Hematopoietic multipotent progenitor cell treated with erythropoietin and hydrocortisone succinate and interleukin-3 and kit ligand, for 15 days (in vitro differentiated cells): ENCODE data around the gene CATSPER2.
"Not testable (repeated sequence)": the region's sequence is repeated elsewhere in the genome, so short reads cannot be mapped to it uniquely, and the experiment has no call there.

Experiments
- DNase-seq: peaks from one replicate; pipeline ENCODE4 v3.0.0-alpha.2; 2015; ENCODE audit warnings: low spot score

Gene CATSPER2

GRCh38 chr15:43648649-43649429, at the start of gene CATSPER2:
Gene CATSPER2 (minus strand): TSS chr15:43648844. CDS start chr15:43648061, 783 bp downstream.
- no peak for DNase-seq

- not testable (repeated sequence) for DNase-seq
Measured at GRCh38 chr15:43693148-43694022, 44.7 kb upstream of the CATSPER2 start, which contains the start of gene CKMT1A. Gene CKMT1A (plus strand): TSS chr15:43693859. CDS start chr15:43694051, 192 bp downstream.

GRCh38 chr15:43692679-43693078, 44.0 kb upstream of the CATSPER2 start:
- DNase-seq = not testable (repeated sequence)

DNA sequence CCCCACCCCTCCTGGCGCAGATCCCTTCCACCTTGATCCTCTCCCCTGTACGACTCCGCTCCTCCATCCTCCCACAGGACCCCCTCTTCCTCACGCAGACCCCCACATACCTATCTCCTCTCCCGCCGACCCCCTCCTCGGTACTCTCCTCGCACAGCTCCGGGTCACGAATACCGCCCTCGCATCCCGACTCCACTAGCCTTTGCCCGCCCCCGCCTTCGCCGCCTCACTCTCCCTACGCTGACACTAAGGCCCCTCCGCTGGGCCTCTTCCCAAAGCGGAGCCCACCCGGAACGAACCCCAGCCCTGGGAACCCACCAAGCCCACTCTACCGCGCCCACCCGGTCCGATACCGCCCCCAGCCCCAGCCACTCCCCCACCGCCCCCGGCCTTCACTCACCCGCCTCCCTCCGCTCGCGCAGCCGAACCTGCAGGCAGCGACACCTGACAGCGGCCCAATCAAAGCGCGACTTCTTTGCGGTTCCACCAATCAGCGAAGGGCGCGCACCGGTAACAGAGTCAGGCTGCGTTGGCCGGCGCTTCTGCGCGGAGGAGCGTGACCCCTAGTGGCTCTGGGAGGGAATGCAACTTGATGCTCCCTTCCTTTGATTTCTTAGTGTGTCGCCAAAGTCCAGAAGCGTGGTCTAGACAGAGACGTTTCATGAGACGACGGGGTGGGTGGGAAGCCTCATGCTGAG, 41.1 kb upstream of the CATSPER2 start:
- DNase-seq = not testable (repeated sequence)

DNA sequence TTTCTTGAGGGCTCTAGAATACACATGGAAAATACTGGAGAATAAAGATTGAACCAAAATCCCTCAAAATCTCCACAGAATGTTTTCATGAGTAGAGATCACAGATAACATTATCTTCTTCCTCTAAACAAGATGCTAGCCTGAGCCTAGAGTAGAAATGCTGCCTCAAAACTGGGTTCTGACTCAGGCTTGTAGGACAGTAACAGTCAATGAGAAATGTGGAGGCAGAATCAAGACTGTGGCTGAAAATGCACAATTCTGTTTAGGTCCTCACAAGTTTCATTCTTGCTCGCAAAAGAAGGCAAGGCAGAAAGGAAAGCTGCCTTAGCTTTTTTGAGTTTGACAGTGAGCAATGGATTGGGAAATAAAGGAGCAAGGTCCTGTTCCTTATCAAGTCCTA, 25.5 kb upstream of the CATSPER2 start:
- not testable (repeated sequence) for DNase-seq

- DNase-seq = not testable (repeated sequence)
Measured at GRCh38 chr15:43666177-43666576, 17.5 kb upstream of the CATSPER2 start.

DNA sequence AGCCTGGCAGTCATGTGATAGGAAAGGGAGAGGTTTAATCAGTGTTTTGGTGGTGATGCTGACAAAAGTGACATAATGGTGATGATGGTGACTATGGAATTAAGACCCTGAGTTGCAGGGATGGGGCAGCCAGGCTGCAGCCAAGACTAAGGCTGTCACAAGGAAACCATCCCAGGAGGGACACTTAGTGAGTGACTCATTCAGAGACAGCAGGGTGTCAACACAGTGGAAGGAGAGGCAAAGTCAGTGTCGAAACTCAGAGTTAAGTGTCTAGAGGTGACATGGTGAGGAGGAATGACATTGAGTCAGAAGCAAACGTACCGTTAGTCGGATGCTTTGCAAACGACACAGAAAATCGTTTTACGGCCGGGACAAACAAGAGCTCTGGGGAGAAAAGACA, 14.7 kb upstream of the CATSPER2 start:
- not testable (repeated sequence) for DNase-seq

- DNase-seq = not testable (repeated sequence)
Measured at GRCh38 chr15:43662293-43662692, 13.6 kb upstream of the CATSPER2 start.

DNA sequence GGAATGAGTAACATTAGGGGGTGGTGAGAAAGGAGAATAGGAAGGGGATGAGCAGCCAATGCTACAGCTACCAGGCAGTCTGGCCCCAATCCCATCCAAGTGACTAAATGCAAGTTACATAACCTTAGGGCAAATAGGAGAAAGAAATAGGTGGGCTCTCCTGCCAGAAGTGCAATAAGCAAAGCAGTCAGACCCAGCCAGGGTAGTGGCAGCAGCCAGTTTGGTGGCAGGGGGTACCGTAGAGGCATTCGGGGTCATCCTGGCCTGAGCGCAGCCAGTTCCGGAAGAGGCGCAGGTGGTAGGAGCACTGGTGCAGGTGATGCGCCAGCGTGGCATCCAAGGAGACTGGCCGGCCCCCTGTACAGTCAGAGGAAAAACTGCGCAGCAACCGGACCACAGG, 11.1 kb upstream of the CATSPER2 start:
- not testable (repeated sequence) for DNase-seq

DNA sequence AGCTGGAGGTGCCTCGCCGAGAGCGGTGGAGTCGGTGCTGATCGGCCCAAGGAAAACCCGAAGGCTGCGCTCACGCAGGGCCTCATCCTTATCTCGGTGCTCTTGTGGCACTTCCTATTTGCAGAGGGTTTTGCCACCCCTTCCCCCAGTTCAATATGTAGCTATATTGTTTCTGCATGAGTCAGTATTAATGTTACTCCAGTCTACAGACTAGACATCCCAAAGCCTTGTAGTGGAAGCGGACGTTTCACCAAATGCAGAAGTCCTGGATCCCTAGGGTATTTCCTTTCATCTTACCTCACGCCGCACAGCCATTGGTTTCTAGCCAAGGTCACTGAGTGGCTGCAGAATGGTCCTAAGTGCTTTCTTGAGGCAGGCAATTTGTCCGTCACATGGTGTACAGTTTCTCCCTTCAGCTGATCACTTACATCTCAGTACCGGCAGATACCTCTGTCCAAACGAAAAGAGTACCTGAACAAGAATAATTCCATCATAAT, 834 bp upstream of the CATSPER2 start:
- not testable (repeated sequence) for DNase-seq

DNA sequence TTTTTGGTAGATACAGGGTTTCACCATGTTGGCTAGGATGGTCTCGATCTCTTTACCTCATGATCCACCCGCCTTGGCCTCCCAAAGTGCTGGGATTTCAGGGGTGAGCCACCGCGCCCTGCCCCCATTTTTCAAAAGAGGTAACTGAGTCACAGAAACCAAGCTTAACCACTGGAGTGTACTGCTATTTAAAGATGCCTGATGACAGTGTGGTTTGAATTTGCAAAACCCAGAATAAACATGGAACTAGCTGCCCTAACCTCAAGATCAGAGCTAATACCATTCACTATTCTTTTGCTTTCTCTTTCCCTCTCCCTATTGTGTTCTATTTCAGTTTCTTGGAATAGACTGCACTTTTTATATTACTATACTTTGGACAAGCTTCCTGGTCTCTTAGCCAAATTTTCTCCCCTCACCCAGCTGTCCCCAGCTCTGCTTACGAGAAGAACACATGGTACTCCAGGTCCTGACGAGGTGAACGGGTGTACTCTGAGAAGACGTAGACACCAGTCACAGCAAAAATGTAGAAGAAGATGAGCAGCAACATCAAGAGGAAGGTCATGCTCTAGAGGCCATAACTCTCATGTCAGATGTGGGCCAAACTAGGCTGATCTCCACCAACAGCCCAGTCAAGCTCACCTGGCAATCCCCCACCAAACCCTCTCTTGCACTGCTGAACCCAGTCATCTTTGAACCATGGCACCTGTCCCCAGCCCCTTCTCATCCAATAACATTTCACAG, 10.0 kb downstream of the CATSPER2 start:
- DNase-seq = not testable (repeated sequence)

DNA sequence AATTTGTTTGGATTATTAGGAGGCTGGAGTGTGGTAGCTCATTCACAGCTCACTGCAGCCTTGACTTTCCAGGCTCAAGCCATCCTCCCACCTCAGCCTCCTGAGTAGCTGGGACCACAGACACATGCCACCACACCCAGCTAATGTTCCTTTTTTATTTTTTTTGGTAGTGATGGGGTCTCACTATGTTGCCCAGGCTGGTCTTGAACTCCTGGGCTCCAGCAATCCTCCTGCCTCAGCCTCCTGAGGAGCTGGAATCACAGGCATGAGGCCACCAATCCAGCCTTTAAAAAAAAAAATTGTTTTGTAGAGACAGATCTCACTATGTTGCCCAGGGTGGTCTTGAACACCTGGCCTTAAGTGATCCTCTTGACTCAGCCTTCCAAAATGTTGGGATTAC, 21.7 kb downstream of the CATSPER2 start:
- DNase-seq = not testable (repeated sequence)

DNA sequence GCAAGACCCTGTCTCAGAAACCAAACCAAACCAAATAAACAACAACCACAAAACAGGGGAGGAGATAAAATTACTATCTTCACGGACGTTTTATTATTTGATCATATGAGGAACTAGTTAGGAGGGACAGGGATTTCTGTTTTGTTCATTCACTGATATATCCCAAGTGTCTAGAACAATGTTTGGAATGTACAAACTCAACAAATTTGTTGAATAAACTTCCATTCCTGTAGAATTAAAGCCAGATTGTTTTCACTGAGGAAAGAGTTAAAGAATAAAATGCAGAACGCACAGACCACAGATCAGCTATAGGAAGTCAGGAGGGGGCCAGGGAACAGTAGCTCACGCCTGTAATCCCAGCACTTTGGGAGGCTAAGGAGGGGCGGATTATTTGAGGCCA, 23.5 kb downstream of the CATSPER2 start:
- no peak for DNase-seq

DNA sequence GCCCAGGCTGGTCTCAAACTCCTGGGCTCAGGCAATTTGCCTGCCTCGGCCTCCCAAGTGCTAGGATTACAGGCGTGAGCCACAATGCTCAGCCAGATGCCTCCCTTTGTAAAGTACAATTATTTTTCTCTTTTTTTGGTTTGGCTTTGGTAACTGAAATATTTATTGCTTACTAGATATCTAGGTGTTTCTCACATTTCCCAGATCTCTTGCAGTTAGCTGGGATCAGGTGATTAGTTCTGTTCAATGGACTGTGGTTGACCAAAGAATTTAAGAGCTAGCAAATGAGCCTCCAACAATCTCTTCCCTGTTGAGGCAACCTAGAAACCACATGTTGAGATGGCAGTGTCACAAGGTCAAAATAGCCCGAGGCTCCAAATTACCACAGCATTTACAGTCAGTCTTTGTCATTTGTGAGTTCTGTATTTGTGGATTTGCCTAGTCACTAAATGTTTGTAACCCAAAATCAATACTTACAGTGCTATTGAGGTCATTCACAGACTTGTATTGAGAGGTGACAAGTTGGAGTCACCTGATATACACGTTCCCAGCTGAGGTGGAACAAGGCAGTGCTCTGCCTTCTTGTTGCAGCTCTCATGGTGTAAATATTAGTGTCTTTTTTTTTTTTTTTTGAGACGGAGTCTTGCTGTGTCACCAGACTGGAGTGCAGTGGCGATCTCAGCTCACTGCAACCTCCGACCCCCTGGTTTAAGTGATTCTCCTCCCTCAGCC, 26.4 kb downstream of the CATSPER2 start:
- DNase-seq = not testable (repeated sequence)

DNA sequence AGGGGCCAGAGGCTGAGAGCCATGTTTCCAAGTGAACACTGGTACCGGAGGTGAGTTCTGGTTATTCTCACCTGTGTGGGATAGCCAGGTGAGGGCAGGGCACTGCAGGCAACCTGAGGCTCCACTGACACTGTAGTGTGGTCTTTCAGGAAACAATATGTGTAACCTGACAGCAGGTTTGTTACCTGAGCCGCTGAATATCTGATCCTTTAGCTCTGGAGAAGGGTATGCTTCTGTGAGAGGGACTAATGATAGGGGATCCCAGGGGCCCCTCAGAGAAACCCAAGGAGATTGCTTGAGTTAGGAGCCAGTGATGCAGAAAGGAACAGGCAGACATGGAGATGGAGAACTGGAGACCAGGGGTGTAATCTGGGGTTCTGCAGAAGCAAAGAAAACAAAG, 29.9 kb downstream of the CATSPER2 start, which contains the start of gene STRC:
Gene STRC, minus strand, starts transcription at position 101 of the 400 bp plus-strand sequence. Its CDS starts 78 bp downstream, at position 23.
- not testable (repeated sequence) for DNase-seq

GRCh38 chr15:43617750-43618149, 30.9 kb downstream of the CATSPER2 start:
- DNase-seq = not testable (repeated sequence)

DNA sequence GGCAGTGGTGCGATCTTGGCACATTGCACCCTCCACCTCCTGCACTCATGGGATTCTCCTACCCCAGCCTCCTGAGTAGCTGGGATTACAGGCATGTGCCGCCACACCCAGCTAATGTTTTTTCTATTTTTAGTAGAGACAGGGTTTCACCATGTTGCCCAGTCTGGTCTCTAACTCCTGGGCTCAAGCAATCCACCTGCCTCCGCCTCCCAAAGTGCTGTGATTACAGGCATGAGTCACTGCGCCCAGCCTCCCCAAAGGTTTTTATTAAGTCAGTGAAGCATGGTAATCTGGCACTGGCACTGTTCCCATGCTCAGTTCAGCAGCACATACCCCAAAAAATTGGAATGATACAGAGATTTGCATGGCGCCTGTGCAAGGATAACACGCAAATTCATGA, 46.4 kb downstream of the CATSPER2 start:
- not testable (repeated sequence) for DNase-seq

GRCh38 chr15:43600200-43600599, 48.4 kb downstream of the CATSPER2 start:
- not testable (repeated sequence) for DNase-seq

DNA sequence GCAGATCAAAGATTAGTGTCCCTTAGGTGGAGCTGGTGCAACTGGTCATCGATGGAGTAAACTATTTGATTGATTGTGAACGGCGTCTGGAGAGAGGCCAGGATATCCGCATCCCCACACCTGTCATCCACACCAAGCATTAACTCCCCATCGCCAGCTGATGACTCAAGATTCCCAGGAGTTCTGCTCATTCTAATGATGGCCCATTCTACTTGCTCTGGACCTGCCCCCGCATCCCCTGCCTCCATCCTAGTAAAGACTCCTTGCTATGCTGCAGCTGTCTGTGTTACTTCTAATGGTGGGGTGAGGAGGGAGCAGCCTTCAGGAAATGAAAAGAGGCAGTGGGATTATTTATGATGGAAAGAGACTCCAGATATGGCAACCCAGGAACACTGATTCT, 49.5 kb downstream of the CATSPER2 start:
- not testable (repeated sequence) for DNase-seq
